Colonic mucosa (tissue), 4 donors: ENCODE data around the gene LVRN. TPM values are rescaled to one million over a fixed set of nuclear protein-coding genes. Genes with fewer than 3 reads are reported as not detected.

Experiments
- DNase-seq: peaks from one replicate; pipeline ENCODE4 v3.0.0-alpha.2; 2020
- H3K27ac ChIP-seq: fragments of 200-600 bp; one replicate; pipeline ENCODE4 v1.8.0; 2021
- H3K27me3 ChIP-seq: fragments of 200-600 bp; one replicate; pipeline ENCODE4 v1.8.0; 2021
- H3K36me3 ChIP-seq: fragments of 200-600 bp; one replicate; pipeline ENCODE4 v1.8.0; 2021
- H3K4me1 ChIP-seq: fragments of 200-600 bp; one replicate; pipeline ENCODE4 v1.8.0; 2021; ENCODE audit warnings: mild to moderate bottlenecking
- H3K4me3 ChIP-seq: fragments of 200-600 bp; one replicate; pipeline ENCODE4 v1.8.0; 2021
- H3K9ac ChIP-seq, 2 donors: one replicate each; pipeline ENCODE4 v1.7.0; 2013; ENCODE audit warnings: control low read depth in 2 of 2, low read depth in 2 of 2, low read length in 2 of 2
- H3K9me3 ChIP-seq: fragments of 200-600 bp; one replicate; pipeline ENCODE4 v1.8.0; 2021
- CTCF ChIP-seq: fragments of 200-600 bp; IDR thresholded peaks from one replicate; pipeline ENCODE4 v1.8.0; 2022; ENCODE audit warnings: antibody characterized with exemption, mild to moderate bottlenecking
- intact Hi-C: fragments of 100-400 bp; cut with DNase I; formaldehyde crosslinking; loops from one replicate; pipeline ENCODE4 v1.14.1; 2022
- total RNA-seq, 2 donors: library from RNA; stranded (reverse); fragmentation: NEBNext Ultra II Directional in 1 of 2; extraction: Animal tissue kit (Norgen Biotek cat#: 25700) in 1 of 2; gene quantifications; one replicate each; pipeline ENCODE4 v1.2.1, GENCODE V29; 2021
- donor health status: healthy.
- donor health status: DM: no; HTN: no; CAD: no.
- donor health status: DM: no; HTN: no; CAD: no.

Gene LVRN
- total RNA-seq, 2 donors from 2014 or later = 0.10 to 0.90 TPM

- no peak overlapping the region for H3K27ac ChIP-seq
- H3K27me3 ChIP-seq = no peaks in the 10 kb centered on the region
- H3K9ac ChIP-seq = no peak overlapping the region
- no peak for TF ChIP-seq CTCF
- no peak for DNase-seq
- no peaks in the 10 kb centered on the region for H3K36me3 ChIP-seq
- no peaks in the 10 kb centered on the region for H3K9me3 ChIP-seq
- intact Hi-C loops = no loop called here
- H3K4me1 ChIP-seq = no peaks in the 10 kb centered on the region
- H3K4me3 ChIP-seq = no peak overlapping the region
Measured at GRCh38 chr5:116058346-116058936, 96.2 kb downstream of the LVRN start.

GRCh38 chr5:116062352-116062751 is 100.1 kb downstream of the LVRN start:
- Histone ChIP-seq H3K27ac (no peak overlapping the region), H3K4me3 (no peak overlapping the region), H3K9me3 (no peaks in the 10 kb centered on the region), H3K9ac (no peak overlapping the region), H3K27me3 (no peaks in the 10 kb centered on the region), H3K4me1 (no peaks in the 10 kb centered on the region), H3K36me3 (no peaks in the 10 kb centered on the region)
- intact Hi-C loops = loop anchor here (10.0 kb wide), 1 partner anchor 228 kb away; no protein-coding TSS in a partner anchor
- TF ChIP-seq CTCF = no peak
- no peak for DNase-seq

- no peaks in the 10 kb centered on the region for H3K4me1 ChIP-seq
- DNase-seq = no peak
- no peak overlapping the region for H3K4me3 ChIP-seq
- no peaks in the 10 kb centered on the region for H3K36me3 ChIP-seq
- H3K9ac ChIP-seq = no peak overlapping the region
- intact Hi-C loops = loop anchor here (10.0 kb wide), 1 partner anchor 229 kb away; no protein-coding TSS in a partner anchor
- no peaks in the 10 kb centered on the region for H3K9me3 ChIP-seq
- TF ChIP-seq CTCF = no peak
- no peak overlapping the region for H3K27ac ChIP-seq
- no peaks in the 10 kb centered on the region for H3K27me3 ChIP-seq
Measured at GRCh38 chr5:116063950-116064349, 101.7 kb downstream of the LVRN start.

GRCh38 chr5:116068028-116068632 is 105.9 kb downstream of the LVRN start:
- intact Hi-C loops = loop anchor here (2.0 to 10.0 kb wide), 2 partner anchors 233 to 433 kb away; no protein-coding TSS in a partner anchor
- peak; percentile 44 for DNase-seq
- H3K9ac ChIP-seq = no peak overlapping the region

GRCh38 chr5:116071211-116071610 is 108.9 kb downstream of the LVRN start:
- no peak for DNase-seq
- Histone ChIP-seq H3K36me3 (no peaks in the 10 kb centered on the region), H3K9ac (no peak overlapping the region), H3K27ac (no peak overlapping the region), H3K9me3 (no peaks in the 10 kb centered on the region), H3K4me3 (no peak overlapping the region), H3K4me1 (no peaks in the 10 kb centered on the region), H3K27me3 (no peaks in the 10 kb centered on the region)
- intact Hi-C loops = no loop called here
- no peak for TF ChIP-seq CTCF

More at GRCh38 chr5:116068028-116068632, 105.9 kb downstream of the LVRN start:
- no peak overlapping the region for H3K27ac ChIP-seq
- H3K36me3 ChIP-seq = no peaks in the 10 kb centered on the region
- H3K27me3 ChIP-seq = no peaks in the 10 kb centered on the region
- TF ChIP-seq CTCF = peak; percentile 87
- H3K9me3 ChIP-seq = no peaks in the 10 kb centered on the region
- H3K4me1 ChIP-seq = no peaks in the 10 kb centered on the region
- no peak overlapping the region for H3K4me3 ChIP-seq
